OCI-LY7 (cell line): ENCODE measurements around the gene CD46.
"Not testable (repeated sequence)": the region's sequence is repeated elsewhere in the genome, so short reads cannot be mapped to it uniquely, and the experiment has no call there.

Experiments
- EZH2phosphoT487 ChIP-seq: fragments of 200-600 bp; sonication (generic); IDR thresholded peaks from 2 replicates; pipeline ENCODE4 v1.6.1; 2018; ENCODE audit warnings: low read depth, borderline replicate concordance, mild to moderate bottlenecking, mixed run types, antibody characterized with exemption, low read length, moderate library complexity, mixed read lengths
- TF ChIP-seq, protein P1 (sequence below): fragments of 200-600 bp; sonication (generic); conservative IDR thresholded peaks from 2 replicates; pipeline ENCODE4 v1.5.1; 2014; ENCODE audit warnings: mild to moderate bottlenecking, antibody characterized with exemption, low read length, moderate library complexity, mixed read lengths

DNA sequence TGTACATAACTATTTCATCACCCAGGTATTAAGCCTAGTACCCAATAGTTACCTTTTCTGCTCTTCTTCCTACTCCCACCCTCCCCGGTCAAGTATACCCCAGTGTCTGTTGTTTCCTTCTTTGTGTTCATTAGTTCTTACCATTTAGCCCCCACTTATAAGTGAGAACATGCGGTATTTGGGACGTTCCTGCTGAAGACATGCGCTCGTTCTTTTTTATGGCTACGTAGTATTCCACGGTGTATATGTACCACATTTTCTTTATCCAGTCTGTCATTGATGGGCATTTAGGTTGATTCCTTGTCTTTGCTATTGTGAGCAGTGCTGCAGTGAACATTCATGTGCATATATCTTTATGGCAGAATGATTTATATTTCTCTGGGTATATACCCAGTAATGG lies 25.6 kb downstream of the CD46 start:
- TF ChIP-seq, protein P1, sequence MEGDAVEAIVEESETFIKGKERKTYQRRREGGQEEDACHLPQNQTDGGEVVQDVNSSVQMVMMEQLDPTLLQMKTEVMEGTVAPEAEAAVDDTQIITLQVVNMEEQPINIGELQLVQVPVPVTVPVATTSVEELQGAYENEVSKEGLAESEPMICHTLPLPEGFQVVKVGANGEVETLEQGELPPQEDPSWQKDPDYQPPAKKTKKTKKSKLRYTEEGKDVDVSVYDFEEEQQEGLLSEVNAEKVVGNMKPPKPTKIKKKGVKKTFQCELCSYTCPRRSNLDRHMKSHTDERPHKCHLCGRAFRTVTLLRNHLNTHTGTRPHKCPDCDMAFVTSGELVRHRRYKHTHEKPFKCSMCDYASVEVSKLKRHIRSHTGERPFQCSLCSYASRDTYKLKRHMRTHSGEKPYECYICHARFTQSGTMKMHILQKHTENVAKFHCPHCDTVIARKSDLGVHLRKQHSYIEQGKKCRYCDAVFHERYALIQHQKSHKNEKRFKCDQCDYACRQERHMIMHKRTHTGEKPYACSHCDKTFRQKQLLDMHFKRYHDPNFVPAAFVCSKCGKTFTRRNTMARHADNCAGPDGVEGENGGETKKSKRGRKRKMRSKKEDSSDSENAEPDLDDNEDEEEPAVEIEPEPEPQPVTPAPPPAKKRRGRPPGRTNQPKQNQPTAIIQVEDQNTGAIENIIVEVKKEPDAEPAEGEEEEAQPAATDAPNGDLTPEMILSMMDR: not testable (repeated sequence)
- not testable (repeated sequence) for TF ChIP-seq EZH2phosphoT487
